Lung (tissue), 12 donors: ENCODE data around the gene MAP2. TPM values are rescaled to one million over a fixed set of nuclear protein-coding genes. Genes with fewer than 3 reads are reported as not detected.

Experiments
- ATAC-seq: fragments of 200-7000 bp; cut with Tn5 transposase; one replicate; pipeline ENCODE4 v1.9.1; 2020; ENCODE audit warnings: moderate number of reproducible peaks; ENCODE audit not compliant: insufficient read depth, low FRiP score
- DNase-seq, 3 donors: peaks; one replicate each; pipeline ENCODE4 v3.0.0-alpha.2; 2013 to 2017
- H3K27ac ChIP-seq, 2 donors: one replicate each; pipeline ENCODE4 v1.5.1; 2013; ENCODE audit warnings: mild to moderate bottlenecking in 2 of 2, moderate library complexity in 2 of 2, control low read depth in 1 of 2, inconsistent platforms in 1 of 2, low read depth in 1 of 2, low read length in 1 of 2
- H3K27me3 ChIP-seq, 3 donors: one replicate each; pipeline ENCODE4 v1.5.1; 2013; ENCODE audit warnings: low read length in 2 of 3; ENCODE audit not compliant: control insufficient read depth in 3 of 3, insufficient read depth in 3 of 3
- H3K36me3 ChIP-seq, 4 donors: one replicate each; pipeline ENCODE4 v1.5.1; 2013; ENCODE audit warnings: low read length in 4 of 4, mild to moderate bottlenecking in 1 of 4, moderate library complexity in 1 of 4; ENCODE audit not compliant: control insufficient read depth in 4 of 4, insufficient read depth in 4 of 4
- H3K4me1 ChIP-seq, 5 donors: one replicate each; pipeline ENCODE4 v1.5.1; 2013; ENCODE audit warnings: low read length in 5 of 5, mild to moderate bottlenecking in 2 of 5, moderate library complexity in 1 of 5; ENCODE audit not compliant: control insufficient read depth in 5 of 5, insufficient read depth in 5 of 5
- H3K4me3 ChIP-seq: one replicate; pipeline ENCODE4 v1.5.1; 2013; ENCODE audit warnings: mild to moderate bottlenecking, control low read depth, moderate library complexity
- H3K9ac ChIP-seq, 2 donors: one replicate each; pipeline ENCODE4 v1.5.1; 2013; ENCODE audit warnings: low read length in 2 of 2, control low read depth in 1 of 2; ENCODE audit not compliant: insufficient read depth in 1 of 2
- H3K9me3 ChIP-seq, 4 donors: one replicate each; pipeline ENCODE4 v1.5.1; 2013; ENCODE audit warnings: low read length in 3 of 4, mild to moderate bottlenecking in 1 of 4, moderate library complexity in 1 of 4; ENCODE audit not compliant: control insufficient read depth in 4 of 4, insufficient read depth in 3 of 4
- WGBS, 2 donors: extraction: QIAGEN DNeasy Blood & Tissue Kit; methylation state at CpG; one replicate each; pipeline ENCODE4 v1.1.7; 2013; 5-methylcytosine and 5-hydroxymethylcytosine counted together
- polyA plus RNA-seq, 2 donors: library from polyadenylated mRNA; stranded (reverse); fragments of 200-250 nt; gene quantifications; one replicate each; pipeline ENCODE4 v1.2.1, GENCODE V29; 2013
- total RNA-seq, 2 donors: library from RNA; depleted of rRNA in 1 of 2; stranded (reverse); fragments of >200 nt in 1 of 2; gene quantifications; one replicate each; pipeline ENCODE4 v1.2.1, GENCODE V29; 2014 to 2021
- TF ChIP-seq, protein P1 (sequence below): IDR thresholded peaks from 2 replicates; pipeline ENCODE4 v1.5.1; 2012; ENCODE audit warnings: mild to moderate bottlenecking; ENCODE audit errors: control extremely low read depth, extremely low read depth
- donor health status: control.
- donor health status: control.
- donor health status: Bipolar disorder and iron deficiency.
- donor health status: healthy.
- donor health status: DM: yes; HTN: yes; CAD: no.

MAP2 gene
- total and polyA plus RNA-seq, 4 donors = 6.5 to 18.7 (median 9.6) TPM

DNA sequence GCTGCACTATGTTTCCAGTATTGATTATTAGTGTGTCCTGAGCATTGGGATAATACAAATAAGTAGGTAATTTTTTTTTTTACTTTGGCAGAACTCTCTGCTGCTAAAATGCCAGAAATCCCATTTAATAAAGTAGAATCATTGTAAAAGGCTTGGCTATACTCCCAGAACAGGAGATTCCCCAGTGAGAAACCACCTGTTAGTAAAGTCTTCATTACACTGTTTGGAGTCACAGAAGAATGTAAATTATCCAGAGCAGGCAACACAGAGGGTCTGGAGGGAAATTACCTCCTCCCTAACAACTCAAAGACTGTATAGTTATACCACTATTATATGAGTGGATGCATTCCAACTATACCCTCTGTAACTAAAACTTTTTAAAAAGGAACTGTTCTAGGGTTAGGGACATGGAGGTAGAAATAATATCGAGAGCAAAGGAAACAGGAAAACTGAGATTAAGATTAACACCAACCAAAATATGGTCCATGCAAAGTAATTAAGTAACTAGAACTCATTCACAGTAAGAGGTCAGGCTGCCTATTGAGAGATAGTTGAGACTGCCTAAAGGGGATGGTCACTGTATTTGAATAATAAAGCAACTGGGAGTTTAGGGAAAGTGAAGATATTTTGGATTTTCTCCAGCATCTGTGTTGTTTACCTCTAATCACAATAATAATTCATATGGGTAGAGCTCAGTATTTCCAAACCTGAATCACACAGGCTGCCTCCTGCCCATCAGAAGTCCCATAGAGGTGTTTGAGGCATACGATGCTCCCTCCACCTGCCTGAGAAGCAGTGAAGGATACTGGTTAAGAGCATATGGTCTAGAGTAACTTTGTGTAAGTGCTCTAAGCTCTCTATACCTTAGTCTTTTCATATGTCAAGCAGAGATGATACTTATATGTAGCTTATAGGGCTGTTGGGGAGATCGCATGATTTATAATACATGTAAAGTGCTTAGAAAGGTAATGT, 34.4 kb downstream of the MAP2 start:
- 66 to 89% methylated on average over 3 of the region's 3 CpGs for WGBS, 2 donors
- Histone ChIP-seq H3K4me3 (no peak overlapping the region), H3K9me3 (no peaks in the 10 kb centered on the region), H3K4me1 (peaks cover 0 to 2% (median 0%) of the 10 kb centered on the region in 5 donors), H3K36me3 (no peaks in the 10 kb centered on the region), H3K9ac (no peak overlapping the region), H3K27ac (no peak overlapping the region), H3K27me3 (no peaks in the 10 kb centered on the region)
- no peak for ATAC-seq
- DNase-seq = no peak
- TF ChIP-seq, protein P1, sequence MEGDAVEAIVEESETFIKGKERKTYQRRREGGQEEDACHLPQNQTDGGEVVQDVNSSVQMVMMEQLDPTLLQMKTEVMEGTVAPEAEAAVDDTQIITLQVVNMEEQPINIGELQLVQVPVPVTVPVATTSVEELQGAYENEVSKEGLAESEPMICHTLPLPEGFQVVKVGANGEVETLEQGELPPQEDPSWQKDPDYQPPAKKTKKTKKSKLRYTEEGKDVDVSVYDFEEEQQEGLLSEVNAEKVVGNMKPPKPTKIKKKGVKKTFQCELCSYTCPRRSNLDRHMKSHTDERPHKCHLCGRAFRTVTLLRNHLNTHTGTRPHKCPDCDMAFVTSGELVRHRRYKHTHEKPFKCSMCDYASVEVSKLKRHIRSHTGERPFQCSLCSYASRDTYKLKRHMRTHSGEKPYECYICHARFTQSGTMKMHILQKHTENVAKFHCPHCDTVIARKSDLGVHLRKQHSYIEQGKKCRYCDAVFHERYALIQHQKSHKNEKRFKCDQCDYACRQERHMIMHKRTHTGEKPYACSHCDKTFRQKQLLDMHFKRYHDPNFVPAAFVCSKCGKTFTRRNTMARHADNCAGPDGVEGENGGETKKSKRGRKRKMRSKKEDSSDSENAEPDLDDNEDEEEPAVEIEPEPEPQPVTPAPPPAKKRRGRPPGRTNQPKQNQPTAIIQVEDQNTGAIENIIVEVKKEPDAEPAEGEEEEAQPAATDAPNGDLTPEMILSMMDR = no peak

DNA sequence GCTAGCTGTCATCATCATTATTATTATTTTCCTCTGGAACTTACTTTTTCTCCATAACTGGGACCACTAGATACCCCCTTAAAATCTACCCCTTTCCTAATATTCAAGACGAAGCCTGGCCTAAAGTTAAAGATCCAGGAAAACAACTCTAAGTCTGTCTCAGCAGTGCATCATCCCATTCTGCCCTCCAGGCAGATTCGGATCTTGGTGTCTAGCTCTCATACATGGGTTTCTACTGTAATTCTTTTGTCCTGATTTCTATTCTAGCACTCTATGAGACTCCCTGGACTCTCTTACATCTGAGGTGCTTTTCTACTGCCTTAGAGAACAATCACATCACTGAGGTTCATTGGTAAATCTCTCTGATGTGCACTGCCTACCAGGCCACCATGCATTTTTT, 35.5 kb downstream of the MAP2 start:
- Histone ChIP-seq H3K9ac (no peak overlapping the region), H3K36me3 (no peaks in the 10 kb centered on the region), H3K4me1 (peaks cover 0 to 2% (median 0%) of the 10 kb centered on the region in 5 donors), H3K27ac (no peak overlapping the region), H3K27me3 (no peaks in the 10 kb centered on the region), H3K4me3 (no peak overlapping the region), H3K9me3 (no peaks in the 10 kb centered on the region)
- ATAC-seq (no peak), DNase-seq (no peak)
- TF ChIP-seq, protein P1 = no peak
- WGBS, 2 donors = 93 to 96% methylated on average over 2 of the region's 2 CpGs

DNA sequence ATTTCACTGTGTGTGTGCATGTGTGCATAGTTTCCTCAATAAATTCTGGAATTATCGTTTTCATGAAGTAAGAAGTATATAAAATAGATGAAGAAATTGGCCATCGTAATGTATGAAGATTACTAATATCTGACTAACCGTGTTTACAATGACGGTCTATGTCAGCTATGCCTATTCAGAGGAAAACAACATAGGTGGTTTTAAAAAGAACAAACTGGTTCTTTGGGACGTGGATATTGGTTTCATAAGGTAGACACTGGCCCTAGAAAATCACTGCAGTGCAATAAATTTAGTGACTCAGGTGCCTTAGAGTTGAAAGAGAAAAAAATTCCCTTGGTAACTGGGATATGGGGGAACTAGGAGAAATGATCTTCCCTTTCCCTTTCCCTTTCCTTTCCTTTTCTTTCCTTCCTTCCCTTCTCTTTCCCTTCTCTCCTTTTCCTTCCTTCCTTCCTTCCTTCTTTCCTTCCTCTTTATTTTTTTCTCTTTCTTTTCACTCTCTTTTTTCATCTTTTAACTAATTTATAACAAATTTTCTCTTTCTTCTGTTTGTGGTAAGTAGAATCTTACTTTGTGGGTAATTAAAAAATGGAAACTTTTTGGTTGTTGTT, 36.4 kb downstream of the MAP2 start:
- DNase-seq (no peak), ATAC-seq (no peak)
- TF ChIP-seq, protein P1 = no peak
- no peak overlapping the region for H3K27ac ChIP-seq
- no peaks in the 10 kb centered on the region for H3K36me3 ChIP-seq
- no peaks in the 10 kb centered on the region for H3K9me3 ChIP-seq
- no peak overlapping the region for H3K9ac ChIP-seq
- 93 to 95% methylated on average over 5 of the region's 5 CpGs for WGBS, 2 donors
- H3K27me3 ChIP-seq = no peaks in the 10 kb centered on the region
- peaks cover 0 to 2% (median 0%) of the 10 kb centered on the region in 5 donors for H3K4me1 ChIP-seq
- H3K4me3 ChIP-seq = no peak overlapping the region
